Sigmoid colon (tissue), 4 donors: ENCODE data around the gene PAN2.
"Not testable (repeated sequence)": the region's sequence is repeated elsewhere in the genome, so short reads cannot be mapped to it uniquely, and the experiment has no call there.

Experiments
- CTCF ChIP-seq, 4 experiments: fragments of 450-650 bp in 3 of 4; fragments of 200-600 bp in 1 of 4; IDR thresholded peaks; one replicate each; pipeline ENCODE4 v1.5.1; 2016 to 2019; ENCODE audit warnings: antibody characterized with exemption in 4 of 4, mild to moderate bottlenecking in 3 of 4, moderate library complexity in 2 of 4
- EP300 ChIP-seq, 4 donors: sonication (generic); formaldehyde crosslinking; IDR thresholded peaks; one replicate each; pipeline ENCODE4 v1.6.1; 2017; ENCODE audit warnings: antibody characterized with exemption in 4 of 4
- POLR2A ChIP-seq, 2 donors: fragments of 450-650 bp; IDR thresholded peaks; one replicate each; pipeline ENCODE4 v1.6.1; 2016; ENCODE audit warnings: antibody characterized with exemption in 2 of 2, mild to moderate bottlenecking in 2 of 2, moderate library complexity in 2 of 2
- POLR2AphosphoS5 ChIP-seq, 4 donors: sonication (generic); formaldehyde crosslinking; IDR thresholded peaks; one replicate each; pipeline ENCODE4 v1.6.1; 2017; ENCODE audit warnings: antibody characterized with exemption in 4 of 4

- TF ChIP-seq EP300, CTCF, POLR2AphosphoS5, POLR2A (IDR thresholded peaks at IDR 0.05): not testable (repeated sequence)
Observed at GRCh38 chr12:56335527-56335926, 1.7 kb upstream of the PAN2 start.
